Prostate gland (tissue), 2 donors: Measurements from ENCODE around the gene PLEKHN1. TPM values are rescaled to one million over a fixed set of nuclear protein-coding genes. Genes with fewer than 3 reads are reported as not detected.
"Not testable (repeated sequence)": the region's sequence is repeated elsewhere in the genome, so short reads cannot be mapped to it uniquely, and the experiment has no call there.

ENCODE experiments used
- DNase-seq: peaks from one replicate; pipeline ENCODE4 v3.0.0-alpha.2; 2019; ENCODE audit warnings: low spot score
- H3K27ac ChIP-seq, 2 donors: fragments of 200-600 bp; sonication (generic); 2 replicates each; pipeline ENCODE4 v1.5.1; 2017 to 2019
- H3K27me3 ChIP-seq: fragments of 200-600 bp; sonication (generic); replicated peaks from 2 replicates; pipeline ENCODE4 v1.5.1; 2019; ENCODE audit not compliant: insufficient read depth
- H3K36me3 ChIP-seq, 2 donors: fragments of 200-600 bp; sonication (generic); 1 replicate in 1 of 2; 2 replicates in 1 of 2; pipeline versions ENCODE4 v1.5.1 to v1.8.1; 2017 to 2019
- H3K4me1 ChIP-seq: fragments of 200-600 bp; sonication (generic); replicated peaks from 2 replicates; pipeline ENCODE4 v1.5.1; 2019
- H3K4me3 ChIP-seq, 2 donors: fragments of 200-600 bp; sonication (generic); 2 replicates each; pipeline ENCODE4 v1.5.1; 2017 to 2019
- H3K9me3 ChIP-seq: fragments of 200-600 bp; sonication (generic); 2 replicates; pipeline ENCODE4 v1.5.1; 2017
- POLR2A ChIP-seq: fragments of 450-650 bp; IDR thresholded peaks from one replicate; pipeline ENCODE4 v1.6.1; 2016; ENCODE audit warnings: antibody characterized with exemption, mild to moderate bottlenecking
- POLR2AphosphoS5 ChIP-seq: sonication (generic); formaldehyde crosslinking; IDR thresholded peaks from one replicate; pipeline ENCODE4 v1.6.1; 2017; ENCODE audit warnings: antibody characterized with exemption
- WGBS: methylation state at CpG from one replicate; pipeline ENCODE4 v1.1.5; 2018; 5-methylcytosine and 5-hydroxymethylcytosine counted together
- intact Hi-C: fragments of 100-400 bp; cut with DNase I; formaldehyde crosslinking; loops from one replicate; pipeline ENCODE4 v1.14.2; 2022
- total RNA-seq, 2 donors: library from RNA; depleted of rRNA; stranded (reverse); fragments of >200 nt; gene quantifications; one replicate each; pipeline ENCODE4 v1.1.0, GENCODE V29; 2016
- TF ChIP-seq, protein P1 (sequence below), 4 experiments: fragments of 200-600 bp in 2 of 4; fragments of 450-650 bp in 2 of 4; sonication (generic) in 2 of 4; IDR thresholded peaks; 1 replicate in 3 of 4; 2 replicates in 1 of 4; pipeline ENCODE4 v1.5.1; 2016 to 2019; ENCODE audit warnings: antibody characterized with exemption in 4 of 4, mild to moderate bottlenecking in 2 of 4, moderate library complexity in 2 of 4

The PLEKHN1 gene
- total RNA-seq, 2 donors from 2014 or later: 1.4 to 6.4 TPM

DNA sequence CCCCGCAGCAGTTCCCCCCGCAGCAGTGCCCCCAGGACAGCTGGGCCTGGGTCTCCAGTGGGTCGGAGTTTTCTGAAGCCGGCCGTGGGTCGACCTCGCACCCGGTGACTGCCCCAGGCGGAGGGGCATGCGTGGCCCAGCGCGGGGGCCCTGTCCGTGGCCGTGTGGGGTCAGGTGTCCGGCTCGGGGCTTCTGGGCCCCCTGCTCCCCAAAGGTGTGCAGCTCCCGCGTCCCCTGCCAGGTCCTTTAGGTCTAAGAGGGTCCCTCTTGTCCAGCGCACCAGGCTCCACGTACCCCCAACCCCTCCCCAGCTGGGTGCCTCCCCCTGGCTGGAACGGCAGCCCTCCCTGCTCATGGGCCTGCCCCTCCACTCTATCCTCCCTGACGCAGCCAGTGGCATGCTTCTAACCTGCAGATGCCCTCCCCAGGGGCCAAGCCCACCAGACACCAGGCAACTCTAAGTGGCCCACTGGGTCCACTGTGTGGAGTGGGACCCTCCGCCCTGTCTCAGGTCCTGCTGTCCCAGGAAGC is 39.6 kb downstream of the PLEKHN1 start:
- no peaks in the 10 kb centered on the region for H3K27me3 ChIP-seq
- no peak overlapping the region for H3K4me3 ChIP-seq
- H3K36me3 ChIP-seq: no peaks in the 10 kb centered on the region
- peaks cover 5% of the 10 kb centered on the region for H3K4me1 ChIP-seq
- intact Hi-C loops: no loop called here
- no peaks in the 10 kb centered on the region for H3K9me3 ChIP-seq
- H3K27ac ChIP-seq: no peak overlapping the region
- WGBS: 58% methylated on average over 22 of the region's 23 CpGs
- no peak for DNase-seq
- TF ChIP-seq, protein P1, sequence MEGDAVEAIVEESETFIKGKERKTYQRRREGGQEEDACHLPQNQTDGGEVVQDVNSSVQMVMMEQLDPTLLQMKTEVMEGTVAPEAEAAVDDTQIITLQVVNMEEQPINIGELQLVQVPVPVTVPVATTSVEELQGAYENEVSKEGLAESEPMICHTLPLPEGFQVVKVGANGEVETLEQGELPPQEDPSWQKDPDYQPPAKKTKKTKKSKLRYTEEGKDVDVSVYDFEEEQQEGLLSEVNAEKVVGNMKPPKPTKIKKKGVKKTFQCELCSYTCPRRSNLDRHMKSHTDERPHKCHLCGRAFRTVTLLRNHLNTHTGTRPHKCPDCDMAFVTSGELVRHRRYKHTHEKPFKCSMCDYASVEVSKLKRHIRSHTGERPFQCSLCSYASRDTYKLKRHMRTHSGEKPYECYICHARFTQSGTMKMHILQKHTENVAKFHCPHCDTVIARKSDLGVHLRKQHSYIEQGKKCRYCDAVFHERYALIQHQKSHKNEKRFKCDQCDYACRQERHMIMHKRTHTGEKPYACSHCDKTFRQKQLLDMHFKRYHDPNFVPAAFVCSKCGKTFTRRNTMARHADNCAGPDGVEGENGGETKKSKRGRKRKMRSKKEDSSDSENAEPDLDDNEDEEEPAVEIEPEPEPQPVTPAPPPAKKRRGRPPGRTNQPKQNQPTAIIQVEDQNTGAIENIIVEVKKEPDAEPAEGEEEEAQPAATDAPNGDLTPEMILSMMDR (IDR thresholded peaks at IDR 0.05): no peak
- no peak for TF ChIP-seq POLR2AphosphoS5
- TF ChIP-seq POLR2A: no peak

DNA sequence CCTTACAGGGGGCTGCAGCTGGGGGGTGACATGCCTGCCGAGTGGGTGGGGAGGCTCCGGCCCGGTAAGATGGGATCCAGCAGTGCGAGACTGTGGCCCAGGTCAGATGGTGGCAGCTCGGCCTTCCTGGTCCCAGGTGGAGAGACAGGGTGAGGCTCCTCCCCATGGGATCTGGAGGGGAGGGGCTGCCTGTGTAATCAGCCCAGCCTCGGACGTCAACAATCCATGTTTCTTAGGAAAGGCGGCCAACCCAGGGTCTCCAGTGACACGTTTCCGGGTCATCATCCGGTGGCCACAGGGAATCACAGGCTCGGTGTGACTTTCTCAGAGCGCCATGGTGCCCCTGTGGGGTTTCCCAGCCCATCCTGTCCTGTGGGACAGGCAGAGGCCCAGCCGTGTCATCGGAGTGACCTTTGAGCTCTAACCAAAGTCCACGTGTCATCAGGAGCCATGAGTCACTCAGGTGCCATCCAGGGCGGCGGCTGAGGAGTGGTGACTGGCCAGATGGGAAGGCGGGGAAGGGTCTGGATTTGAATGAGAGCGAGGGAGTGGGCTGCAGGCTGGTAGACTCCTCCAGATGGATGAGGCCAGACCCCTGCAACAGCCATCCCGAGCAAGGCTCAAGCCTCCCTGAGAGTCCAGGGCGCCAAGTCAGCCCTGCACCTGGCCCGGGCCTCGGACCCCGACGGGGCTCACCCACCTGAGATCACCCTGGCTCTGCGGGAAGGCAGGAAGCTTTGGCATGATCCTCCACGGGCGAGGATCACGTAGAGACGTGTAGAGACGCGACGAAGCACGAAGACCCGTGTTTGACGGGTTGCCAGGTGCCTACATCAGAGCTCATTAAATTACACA is 40.2 kb downstream of the PLEKHN1 start:
- intact Hi-C loops: no loop called here
- H3K4me1 ChIP-seq: peaks cover 5% of the 10 kb centered on the region
- TF ChIP-seq POLR2A (no peak), POLR2AphosphoS5 (peak; percentile 34)
- TF ChIP-seq, protein P1 (IDR thresholded peaks at IDR 0.05): no peak
- H3K4me3 ChIP-seq: no peak overlapping the region
- no peak overlapping the region for H3K27ac ChIP-seq
- H3K27me3 ChIP-seq: no peaks in the 10 kb centered on the region
- no peak for DNase-seq
- no peaks in the 10 kb centered on the region for H3K36me3 ChIP-seq
- WGBS: 62% methylated on average over 37 of the region's 37 CpGs
- no peaks in the 10 kb centered on the region for H3K9me3 ChIP-seq

DNA sequence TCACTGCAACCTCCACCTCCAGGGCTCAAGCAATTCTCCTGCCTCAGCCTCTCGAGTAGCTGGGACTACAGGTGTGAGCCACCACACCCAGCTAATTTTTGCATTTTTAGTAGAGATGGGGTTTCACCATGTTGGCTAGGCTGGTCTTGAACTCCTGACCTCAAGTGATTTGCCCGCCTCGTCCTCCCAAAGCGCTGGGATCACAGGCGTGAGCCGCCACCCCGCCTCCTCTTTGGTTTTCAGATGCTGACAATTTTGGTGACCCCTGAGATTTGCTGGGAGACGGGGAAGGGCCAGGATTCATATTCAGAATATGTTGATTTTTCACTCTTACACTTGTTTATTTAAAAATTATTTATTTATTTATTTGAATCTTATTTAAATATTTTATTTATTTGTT is 43.8 kb downstream of the PLEKHN1 start:
- DNase-seq, intact Hi-C loops: not testable (repeated sequence)

DNA sequence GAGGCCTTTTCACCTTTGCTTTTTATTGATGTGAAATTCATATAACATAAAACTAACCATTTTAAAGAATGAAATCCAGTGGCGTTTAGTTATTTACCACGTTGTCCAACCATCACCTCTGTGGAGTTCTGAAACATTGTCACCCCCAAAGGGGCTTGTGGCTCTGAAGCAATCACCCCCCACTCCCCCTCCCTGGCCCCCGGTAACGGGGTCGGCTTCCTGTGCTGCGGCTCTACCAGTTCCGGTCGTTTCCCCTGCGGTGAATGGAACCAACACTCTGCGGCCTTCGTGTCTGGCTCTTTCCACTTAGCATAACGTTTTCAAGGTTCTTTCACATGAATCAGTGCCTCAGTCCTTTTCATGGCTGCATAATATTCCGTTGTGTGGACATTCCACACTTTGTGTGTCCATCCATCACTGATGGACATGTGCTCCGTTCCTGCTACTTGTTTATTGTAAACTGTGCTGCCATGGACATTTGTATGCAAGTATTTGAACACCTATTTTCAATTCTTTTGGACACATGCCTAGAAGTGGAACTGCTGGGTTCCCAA is 45.2 kb downstream of the PLEKHN1 start:
- TF ChIP-seq POLR2AphosphoS5 (no peak), POLR2A (no peak)
- TF ChIP-seq, protein P1 (IDR thresholded peaks at IDR 0.05): no peak
- DNase-seq: no peak
- intact Hi-C loops: no loop called here
- Histone ChIP-seq H3K36me3 (no peaks in the 10 kb centered on the region), H3K27me3 (no peaks in the 10 kb centered on the region), H3K4me3 (no peak overlapping the region), H3K4me1 (peaks cover 7% of the 10 kb centered on the region), H3K27ac (no peak overlapping the region), H3K9me3 (no peaks in the 10 kb centered on the region)
- 87% methylated on average over 14 of the region's 14 CpGs for WGBS

More for the DNA sequence above, 43.8 kb downstream of the PLEKHN1 start:
- not testable (repeated sequence) for H3K27me3 ChIP-seq, H3K36me3 ChIP-seq, H3K9me3 ChIP-seq, H3K27ac ChIP-seq, H3K4me3 ChIP-seq
- H3K4me1 ChIP-seq: peaks cover 12% of the 10 kb centered on the region
- 95% methylated on average over 8 of the region's 8 CpGs for WGBS

DNA sequence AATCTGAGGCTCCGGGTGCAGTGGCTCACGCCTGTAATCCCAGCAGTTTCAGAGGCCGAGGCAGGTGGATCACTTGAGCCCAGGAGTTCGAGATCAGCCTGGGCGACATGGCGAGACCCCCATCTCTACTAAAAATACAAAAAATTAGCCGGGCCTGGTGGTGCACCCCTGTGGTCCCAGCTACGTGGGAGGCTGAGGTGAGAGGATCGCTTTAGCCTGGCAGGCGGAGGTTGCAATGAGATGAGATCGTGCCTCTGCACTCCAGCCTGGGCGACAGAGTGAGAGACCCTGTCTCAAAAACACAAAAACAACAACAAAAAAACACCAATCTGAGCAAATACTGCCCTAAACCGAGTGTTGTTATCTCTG is 46.4 kb downstream of the PLEKHN1 start:
- 60% methylated on average over 13 of the region's 13 CpGs for WGBS

More for the DNA sequence above, 46.4 kb downstream of the PLEKHN1 start:
- H3K4me1 ChIP-seq, DNase-seq, H3K36me3 ChIP-seq, H3K9me3 ChIP-seq, intact Hi-C loops, H3K27me3 ChIP-seq: not testable (repeated sequence)
- peak overlapping the region; percentile 48 to 53 for H3K4me3 ChIP-seq
- peak overlapping the region; percentile 83 to 85 for H3K27ac ChIP-seq
